DND-41 (cell line): ENCODE results near the gene GRHPR.

Experiments used
- ATAC-seq: fragments of 200-7000 bp; cut with Tn5 transposase; 3 replicates; pipeline ENCODE4 v1.9.1; 2021; ENCODE audit warnings: low read depth; ENCODE audit not compliant: insufficient read depth
- DNase-seq: peaks from one replicate; pipeline ENCODE4 v3.0.0-alpha.2; 2020
- H2AFZ ChIP-seq: 2 replicates; pipeline ENCODE4 v1.6.0; 2012; ENCODE audit warnings: low read depth, low read length
- H3K27ac ChIP-seq: 2 replicates; pipeline ENCODE4 v1.5.1; 2012; ENCODE audit warnings: low read length, inconsistent platforms
- H3K27me3 ChIP-seq: fragments of 200-600 bp; sonication (generic); 2 replicates; pipeline ENCODE4 v1.6.0; 2012; ENCODE audit warnings: low read length, mild to moderate bottlenecking, inconsistent platforms; ENCODE audit not compliant: insufficient read depth, poor library complexity
- H3K36me3 ChIP-seq: 2 replicates; pipeline ENCODE4 v1.5.1; 2012; ENCODE audit warnings: low read length, inconsistent platforms; ENCODE audit not compliant: insufficient read depth
- H3K4me1 ChIP-seq: 2 replicates; pipeline ENCODE4 v1.5.1; 2012; ENCODE audit warnings: mild to moderate bottlenecking, low read length; ENCODE audit not compliant: insufficient read depth
- H3K4me2 ChIP-seq: 2 replicates; pipeline ENCODE4 v1.6.0; 2012; ENCODE audit warnings: mild to moderate bottlenecking, moderate library complexity, low read length, inconsistent platforms; ENCODE audit not compliant: insufficient read depth
- H3K4me3 ChIP-seq, 2 experiments: fragments of 200-600 bp in 1 of 2; shearing (Covaris generic) in 1 of 2; 2 replicates each; pipeline ENCODE4 v1.5.1; 2012 to 2016; ENCODE audit warnings: inconsistent platforms in 2 of 2, low read length in 2 of 2, mild to moderate bottlenecking in 2 of 2, low read depth in 1 of 2, moderate library complexity in 1 of 2
- H3K79me2 ChIP-seq: 2 replicates; pipeline ENCODE4 v1.6.0; 2012; ENCODE audit warnings: low read length, inconsistent platforms; ENCODE audit not compliant: insufficient read depth
- H3K9ac ChIP-seq: 2 replicates; pipeline ENCODE4 v1.6.0; 2012; ENCODE audit warnings: low read depth, mild to moderate bottlenecking, inconsistent platforms, low read length, moderate library complexity
- H3K9me3 ChIP-seq: 2 replicates; pipeline ENCODE4 v1.5.1; 2012; ENCODE audit warnings: low read length, moderate library complexity, mild to moderate bottlenecking, inconsistent platforms; ENCODE audit not compliant: insufficient read depth, severe bottlenecking
- H4K20me1 ChIP-seq: 2 replicates; pipeline ENCODE4 v1.6.0; 2012; ENCODE audit warnings: low read length; ENCODE audit not compliant: insufficient read depth
- CTCF ChIP-seq: IDR thresholded peaks from 2 replicates; pipeline ENCODE4 v1.5.1; 2012; ENCODE audit warnings: borderline replicate concordance, low read length, moderate library complexity, mild to moderate bottlenecking; ENCODE audit not compliant: poor library complexity, severe bottlenecking; ENCODE audit errors: extremely low read depth
- EZH2 ChIP-seq: IDR thresholded peaks from 3 replicates; pipeline ENCODE4 v1.6.1; 2012; ENCODE audit warnings: borderline replicate concordance, low read depth, mild to moderate bottlenecking, moderate library complexity, low read length, inconsistent platforms; ENCODE audit not compliant: severe bottlenecking

The GRHPR gene

GRCh38 chr9:37437621-37438020 is 15.1 kb downstream of the GRHPR start:
- no peaks in the 10 kb centered on the region for H3K4me1 ChIP-seq
- peaks cover 11% of the 10 kb centered on the region; the same call in 1 of the 2 replicates for H3K79me2 ChIP-seq
- no peak overlapping the region for H3K4me2 ChIP-seq
- peaks cover 91% of the 10 kb centered on the region for H3K36me3 ChIP-seq
- ATAC-seq (no peak), DNase-seq (no peak)
- H3K27ac ChIP-seq: no peak overlapping the region
- no peaks in the 10 kb centered on the region for H3K9me3 ChIP-seq
- H3K9ac ChIP-seq: no peak overlapping the region
- H4K20me1 ChIP-seq: peaks cover 12% of the 10 kb centered on the region
- no peak overlapping the region for H2AFZ ChIP-seq
- no peak overlapping the region for H3K4me3 ChIP-seq
- no peak for TF ChIP-seq EZH2
- no peak for TF ChIP-seq CTCF
- H3K27me3 ChIP-seq: no peaks in the 10 kb centered on the region

- H3K36me3 ChIP-seq: peaks cover 92% of the 10 kb centered on the region
- no peak overlapping the region for H3K9ac ChIP-seq
- peaks cover 12% of the 10 kb centered on the region for H4K20me1 ChIP-seq
- peaks cover 17% of the 10 kb centered on the region; the same call in 1 of the 2 replicates for H3K79me2 ChIP-seq
- no peaks in the 10 kb centered on the region for H3K27me3 ChIP-seq
- TF ChIP-seq CTCF (no peak), EZH2 (no peak)
- no peak overlapping the region for H2AFZ ChIP-seq
- ATAC-seq (no peak), DNase-seq (no peak)
- H3K27ac ChIP-seq: no peak overlapping the region
- no peak overlapping the region for H3K4me2 ChIP-seq
- H3K9me3 ChIP-seq: no peaks in the 10 kb centered on the region
- H3K4me1 ChIP-seq: no peaks in the 10 kb centered on the region
- no peak overlapping the region for H3K4me3 ChIP-seq
These were observed 15.9 kb downstream of the GRHPR start for GRCh38 chr9:37438359-37438758.

- Histone ChIP-seq H3K27ac (no peak overlapping the region), H3K36me3 (peaks cover 60% of the 10 kb centered on the region), H3K27me3 (no peaks in the 10 kb centered on the region), H3K9ac (no peak overlapping the region), H3K4me1 (no peaks in the 10 kb centered on the region), H4K20me1 (peaks cover 20% of the 10 kb centered on the region), H3K79me2 (peaks cover 40% of the 10 kb centered on the region), H2AFZ (no peak overlapping the region), H3K9me3 (no peaks in the 10 kb centered on the region), H3K4me3 (no peak overlapping the region), H3K4me2 (no peak overlapping the region)
- no peak for TF ChIP-seq CTCF
- TF ChIP-seq EZH2: no peak
- ATAC-seq (no peak), DNase-seq (no peak)
These were observed 19.4 kb downstream of the GRHPR start for GRCh38 chr9:37441776-37442370.
